ENCODE data around the gene CUX1.

- no peak for TF ChIP-seq BACH2 (CRISPR knock-in tag; IDR thresholded peaks at IDR 0.05; ENCODE audit: borderline replicate concordance)
- TF ChIP-seq RARB (CRISPR knock-in tag; IDR thresholded peaks at IDR 0.05): no peak
- TF ChIP-seq TSHZ2 (CRISPR knock-in tag; IDR thresholded peaks at IDR 0.05): no peak
- no peak for TF ChIP-seq ZFP3 (CRISPR knock-in tag; IDR thresholded peaks at IDR 0.05)
- no peak for TF ChIP-seq CSDC2 (CRISPR knock-in tag; IDR thresholded peaks at IDR 0.05)
Observed at GRCh38 chr7:102093599-102094315, 276.3 kb downstream of the CUX1 start.

All from SK-N-SH treated with all-trans-retinoic acid at 6 μM for 48 hours (cell line).